ENCODE data around the gene GLG1.
"Not testable (repeated sequence)": the region's sequence is repeated elsewhere in the genome, so short reads cannot be mapped to it uniquely, and the experiment has no call there.

DNA sequence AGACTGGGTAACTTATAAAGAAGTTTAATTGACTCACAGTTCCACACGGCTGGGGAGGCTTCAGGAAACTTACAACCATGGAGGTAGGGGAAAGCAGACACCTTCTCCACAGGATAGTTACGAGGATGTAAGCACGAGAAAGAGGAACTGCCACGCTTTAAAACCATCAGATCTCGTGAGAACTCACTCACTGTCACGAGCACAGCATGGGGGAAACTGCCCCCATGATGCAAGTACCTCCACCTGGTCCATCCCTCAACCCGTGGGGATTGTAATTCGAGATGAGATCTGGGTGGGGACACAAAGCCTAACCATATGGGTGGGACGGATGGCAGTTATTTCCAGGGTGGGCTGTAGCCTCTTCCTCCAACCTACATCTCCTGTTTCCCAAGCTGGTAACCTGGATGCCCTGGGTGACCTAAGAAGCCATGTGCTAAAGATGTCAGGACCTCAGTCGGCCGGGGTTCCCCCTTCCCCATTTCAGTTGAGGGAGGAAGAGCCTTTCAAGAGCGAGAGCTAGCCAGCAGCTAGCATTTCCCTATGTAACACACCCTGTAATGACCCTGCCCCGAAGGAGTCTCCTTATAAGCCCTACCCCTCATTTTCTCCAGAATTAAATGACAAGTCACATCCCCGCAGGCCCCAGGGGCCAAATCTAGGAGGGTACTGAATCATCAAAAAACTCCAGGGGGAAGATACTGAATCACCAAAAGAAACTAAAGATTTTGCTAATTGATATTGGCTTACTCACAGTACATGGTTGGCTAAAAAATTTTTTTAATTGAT, 202.6 kb downstream of the GLG1 start:
- TF ChIP-seq, protein P1, sequence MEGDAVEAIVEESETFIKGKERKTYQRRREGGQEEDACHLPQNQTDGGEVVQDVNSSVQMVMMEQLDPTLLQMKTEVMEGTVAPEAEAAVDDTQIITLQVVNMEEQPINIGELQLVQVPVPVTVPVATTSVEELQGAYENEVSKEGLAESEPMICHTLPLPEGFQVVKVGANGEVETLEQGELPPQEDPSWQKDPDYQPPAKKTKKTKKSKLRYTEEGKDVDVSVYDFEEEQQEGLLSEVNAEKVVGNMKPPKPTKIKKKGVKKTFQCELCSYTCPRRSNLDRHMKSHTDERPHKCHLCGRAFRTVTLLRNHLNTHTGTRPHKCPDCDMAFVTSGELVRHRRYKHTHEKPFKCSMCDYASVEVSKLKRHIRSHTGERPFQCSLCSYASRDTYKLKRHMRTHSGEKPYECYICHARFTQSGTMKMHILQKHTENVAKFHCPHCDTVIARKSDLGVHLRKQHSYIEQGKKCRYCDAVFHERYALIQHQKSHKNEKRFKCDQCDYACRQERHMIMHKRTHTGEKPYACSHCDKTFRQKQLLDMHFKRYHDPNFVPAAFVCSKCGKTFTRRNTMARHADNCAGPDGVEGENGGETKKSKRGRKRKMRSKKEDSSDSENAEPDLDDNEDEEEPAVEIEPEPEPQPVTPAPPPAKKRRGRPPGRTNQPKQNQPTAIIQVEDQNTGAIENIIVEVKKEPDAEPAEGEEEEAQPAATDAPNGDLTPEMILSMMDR (IDR thresholded peaks at IDR 0.05; ENCODE audit: insufficient read depth, low read length): not testable (repeated sequence)
- TF ChIP-seq, protein P2, sequence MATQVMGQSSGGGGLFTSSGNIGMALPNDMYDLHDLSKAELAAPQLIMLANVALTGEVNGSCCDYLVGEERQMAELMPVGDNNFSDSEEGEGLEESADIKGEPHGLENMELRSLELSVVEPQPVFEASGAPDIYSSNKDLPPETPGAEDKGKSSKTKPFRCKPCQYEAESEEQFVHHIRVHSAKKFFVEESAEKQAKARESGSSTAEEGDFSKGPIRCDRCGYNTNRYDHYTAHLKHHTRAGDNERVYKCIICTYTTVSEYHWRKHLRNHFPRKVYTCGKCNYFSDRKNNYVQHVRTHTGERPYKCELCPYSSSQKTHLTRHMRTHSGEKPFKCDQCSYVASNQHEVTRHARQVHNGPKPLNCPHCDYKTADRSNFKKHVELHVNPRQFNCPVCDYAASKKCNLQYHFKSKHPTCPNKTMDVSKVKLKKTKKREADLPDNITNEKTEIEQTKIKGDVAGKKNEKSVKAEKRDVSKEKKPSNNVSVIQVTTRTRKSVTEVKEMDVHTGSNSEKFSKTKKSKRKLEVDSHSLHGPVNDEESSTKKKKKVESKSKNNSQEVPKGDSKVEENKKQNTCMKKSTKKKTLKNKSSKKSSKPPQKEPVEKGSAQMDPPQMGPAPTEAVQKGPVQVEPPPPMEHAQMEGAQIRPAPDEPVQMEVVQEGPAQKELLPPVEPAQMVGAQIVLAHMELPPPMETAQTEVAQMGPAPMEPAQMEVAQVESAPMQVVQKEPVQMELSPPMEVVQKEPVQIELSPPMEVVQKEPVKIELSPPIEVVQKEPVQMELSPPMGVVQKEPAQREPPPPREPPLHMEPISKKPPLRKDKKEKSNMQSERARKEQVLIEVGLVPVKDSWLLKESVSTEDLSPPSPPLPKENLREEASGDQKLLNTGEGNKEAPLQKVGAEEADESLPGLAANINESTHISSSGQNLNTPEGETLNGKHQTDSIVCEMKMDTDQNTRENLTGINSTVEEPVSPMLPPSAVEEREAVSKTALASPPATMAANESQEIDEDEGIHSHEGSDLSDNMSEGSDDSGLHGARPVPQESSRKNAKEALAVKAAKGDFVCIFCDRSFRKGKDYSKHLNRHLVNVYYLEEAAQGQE (IDR thresholded peaks at IDR 0.05; ENCODE audit: insufficient replicate concordance, low read depth): not testable (repeated sequence)
- TF ChIP-seq POLR2AphosphoS5 (IDR thresholded peaks at IDR 0.05; ENCODE audit: low read depth): not testable (repeated sequence)
